HG03175 (cell line): ENCODE measurements around the gene ICAM4.
"Not testable (repeated sequence)": the region's sequence is repeated elsewhere in the genome, so short reads cannot be mapped to it uniquely, and the experiment has no call there.

Source experiments
- ATAC-seq: cut with Tn5 transposase; IDR thresholded peaks from one replicate; pipeline ENCODE4 v1.9.1; 2021; ENCODE audit warnings: mild to moderate bottlenecking, moderate library complexity; ENCODE audit not compliant: unreplicated experiment

Gene ICAM4

GRCh38 chr19:10336725-10337124 lies 50.0 kb downstream of the ICAM4 start:
- ATAC-seq = not testable (repeated sequence)
